HG03432 (cell line): ENCODE data around the gene TCF4.

Experiments used
- ATAC-seq: cut with Tn5 transposase; IDR thresholded peaks from one replicate; pipeline ENCODE4 v1.9.1; 2021; ENCODE audit warnings: mild to moderate bottlenecking, moderate library complexity; ENCODE audit not compliant: unreplicated experiment

Gene TCF4

DNA sequence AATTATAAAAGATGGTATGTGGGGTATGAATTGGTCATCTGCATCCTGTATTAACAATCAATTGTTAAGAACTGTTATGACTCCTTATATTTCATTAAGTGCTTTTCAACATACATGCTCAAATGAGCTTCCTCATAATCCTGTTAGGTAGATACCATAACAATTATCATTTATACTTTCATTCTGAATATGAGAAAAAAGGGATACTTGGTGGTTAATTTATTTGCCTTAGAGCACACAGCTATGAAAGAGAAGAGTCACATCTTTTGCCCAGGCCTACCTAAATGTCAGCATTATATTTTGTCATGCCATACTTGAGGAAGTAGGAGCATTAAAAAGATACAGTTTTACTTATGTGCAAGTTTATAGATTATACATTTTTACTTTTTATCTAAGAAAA lies 169.6 kb downstream of the TCF4 start:
- ATAC-seq: no peak

DNA sequence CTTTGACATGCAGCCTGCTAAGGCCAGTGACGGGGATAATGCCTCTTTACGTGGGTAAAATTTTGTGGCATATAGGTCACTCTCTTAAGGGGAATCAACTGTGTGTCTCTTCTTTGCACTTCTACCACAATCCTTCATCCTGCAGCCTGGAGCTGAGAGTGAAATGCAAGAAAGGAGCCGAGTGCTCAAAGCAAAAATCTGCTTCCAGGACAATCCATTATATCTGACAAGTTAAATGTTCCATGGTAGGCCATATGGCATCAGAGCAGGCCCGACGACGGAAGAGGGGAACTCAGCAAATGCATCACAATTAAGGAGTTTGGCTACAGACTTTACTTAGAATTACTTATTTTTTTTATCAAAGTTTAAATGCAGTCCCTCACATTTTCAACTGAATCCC lies 171.2 kb downstream of the TCF4 start:
- no peak for ATAC-seq

DNA sequence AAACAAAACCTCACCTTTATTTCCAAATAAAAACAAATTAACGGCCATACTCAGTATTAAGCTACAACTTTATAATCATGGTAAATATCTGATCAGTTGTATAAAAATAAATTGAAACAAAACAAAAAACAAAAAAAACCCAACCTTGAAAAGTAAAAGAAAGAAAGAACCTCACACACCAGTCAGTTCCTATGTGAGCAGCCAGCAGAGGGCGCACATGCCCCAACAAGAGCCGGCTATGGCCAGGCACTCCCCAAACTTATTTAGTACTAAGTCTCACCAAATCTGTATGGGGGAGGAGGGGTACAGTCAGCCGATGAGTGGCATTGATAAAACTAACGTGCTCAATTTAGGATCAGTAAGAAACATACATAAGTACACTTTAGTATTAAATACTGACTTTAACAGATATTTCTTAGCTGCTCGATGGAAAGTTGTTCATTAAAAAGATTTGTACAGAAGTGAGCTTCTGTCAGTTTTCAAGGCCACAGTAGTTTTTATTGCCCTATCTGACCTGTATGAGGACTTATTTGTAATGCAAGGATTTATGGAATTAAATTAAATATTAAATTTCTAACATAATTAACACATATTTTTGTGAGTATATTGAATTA lies 172.6 kb downstream of the TCF4 start:
- ATAC-seq: peak; percentile 92

DNA sequence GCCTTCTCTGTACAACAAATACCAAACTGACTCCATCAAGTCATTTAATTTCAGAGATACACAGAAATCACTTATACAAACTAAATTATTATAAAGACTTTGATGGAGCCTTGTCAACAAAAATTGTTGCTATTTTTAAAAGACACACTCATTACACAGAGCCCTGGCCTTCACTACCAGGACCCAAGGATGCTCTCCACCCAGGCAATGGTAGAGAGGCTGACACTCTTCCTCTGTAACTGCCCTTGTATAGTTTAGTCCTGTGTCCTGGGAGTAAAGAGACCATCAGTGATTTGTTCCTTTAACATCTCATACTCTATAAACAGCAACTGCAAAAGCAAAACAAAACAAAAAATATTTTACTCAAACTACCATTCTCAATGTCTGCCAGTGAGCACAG lies 173.5 kb downstream of the TCF4 start:
- no peak for ATAC-seq

DNA sequence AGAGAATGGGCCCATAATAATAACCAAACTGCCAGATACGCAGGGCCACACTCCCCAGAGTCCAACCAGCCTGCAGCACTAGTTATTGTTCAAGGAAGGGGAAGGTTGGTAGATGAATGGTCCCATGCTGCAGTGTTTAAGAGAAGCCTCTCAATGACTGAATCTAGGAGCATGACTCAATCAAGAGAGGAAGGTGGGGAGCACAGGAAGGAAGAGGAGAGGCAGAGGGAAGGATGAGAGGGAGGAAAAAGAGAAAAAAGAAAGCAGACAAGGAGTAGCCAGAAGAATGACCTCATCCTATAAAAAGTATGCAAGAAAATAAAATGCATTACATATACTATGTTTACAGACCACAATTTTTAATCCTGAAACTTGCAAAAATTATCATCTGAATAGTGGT lies 174.5 kb downstream of the TCF4 start:
- no peak for ATAC-seq

DNA sequence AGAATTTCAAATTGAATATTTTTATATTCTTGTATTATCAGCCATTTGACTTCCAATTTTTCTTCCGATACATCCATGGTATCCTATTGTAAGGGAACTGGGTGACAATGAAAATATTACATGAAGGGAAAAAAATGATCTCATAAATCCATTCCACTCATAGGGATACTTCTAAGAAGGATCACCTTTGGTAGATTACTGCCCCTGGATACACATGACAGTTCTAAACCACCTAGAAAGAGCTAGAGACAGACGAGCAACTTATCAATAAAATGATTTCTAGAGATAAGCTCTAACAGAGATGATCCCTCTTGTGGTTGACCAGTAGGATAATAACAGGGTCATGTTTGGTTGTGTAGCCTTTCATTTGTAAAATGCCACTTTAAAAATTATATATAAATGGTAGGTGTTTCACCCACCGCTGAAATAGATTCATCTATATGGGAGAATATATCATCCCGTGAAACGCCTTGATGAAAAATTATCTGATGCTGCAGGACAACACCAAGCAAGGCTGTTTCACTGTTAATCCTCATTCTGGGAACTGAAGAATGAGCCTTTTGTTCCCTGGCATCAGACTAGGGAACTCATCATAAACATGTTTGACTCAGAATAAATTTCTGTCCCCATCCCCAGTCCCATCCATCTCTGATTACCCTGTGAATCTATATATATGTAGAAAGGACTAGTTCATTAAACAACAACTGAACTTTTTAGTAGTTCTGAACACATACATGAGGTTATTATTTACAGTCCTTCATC lies 180.0 kb downstream of the TCF4 start:
- ATAC-seq: no peak

DNA sequence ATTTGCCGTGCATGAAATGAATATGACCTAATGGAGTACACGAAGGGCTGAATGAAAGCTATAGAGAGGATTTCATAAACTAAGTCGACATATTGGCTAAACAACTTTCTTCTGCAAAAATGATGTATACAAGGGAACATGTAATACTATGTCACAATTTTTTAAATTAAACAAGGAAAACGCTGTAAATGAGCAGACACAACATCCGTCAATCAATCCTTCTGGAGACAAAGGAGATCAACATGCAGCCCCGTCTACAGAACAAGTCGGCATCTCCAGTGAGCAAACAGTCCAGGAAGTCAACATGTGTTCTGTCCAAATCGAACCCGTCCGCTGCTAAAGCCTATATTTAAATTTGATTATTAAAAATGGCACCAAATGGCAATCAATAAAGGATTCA lies 180.8 kb downstream of the TCF4 start:
- no peak for ATAC-seq

DNA sequence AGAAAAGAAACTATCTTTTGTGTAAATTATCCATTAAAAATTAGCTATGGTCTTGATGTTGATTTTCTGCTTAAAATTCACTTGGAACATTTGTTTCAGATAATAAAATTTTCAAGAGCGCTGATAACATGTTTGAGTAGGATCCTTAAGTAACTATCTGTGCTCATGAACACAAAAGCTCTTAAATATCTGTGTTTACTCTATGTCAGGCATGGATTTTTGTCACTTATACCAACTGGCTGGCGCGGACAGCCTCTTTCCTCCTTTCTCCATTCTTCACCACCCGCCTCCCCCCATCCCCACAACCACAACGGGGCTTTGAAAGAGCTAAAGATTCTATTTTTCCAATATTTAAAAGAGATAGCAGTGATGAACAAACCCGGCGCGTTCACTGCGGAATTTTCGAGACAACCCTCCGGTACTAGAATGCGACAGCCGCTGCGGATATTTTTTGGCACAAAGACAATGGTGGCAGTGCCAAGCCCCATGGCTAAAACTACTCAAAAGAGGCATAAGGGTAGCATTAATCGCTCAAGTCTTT lies 181.5 kb downstream of the TCF4 start:
- ATAC-seq: no peak

DNA sequence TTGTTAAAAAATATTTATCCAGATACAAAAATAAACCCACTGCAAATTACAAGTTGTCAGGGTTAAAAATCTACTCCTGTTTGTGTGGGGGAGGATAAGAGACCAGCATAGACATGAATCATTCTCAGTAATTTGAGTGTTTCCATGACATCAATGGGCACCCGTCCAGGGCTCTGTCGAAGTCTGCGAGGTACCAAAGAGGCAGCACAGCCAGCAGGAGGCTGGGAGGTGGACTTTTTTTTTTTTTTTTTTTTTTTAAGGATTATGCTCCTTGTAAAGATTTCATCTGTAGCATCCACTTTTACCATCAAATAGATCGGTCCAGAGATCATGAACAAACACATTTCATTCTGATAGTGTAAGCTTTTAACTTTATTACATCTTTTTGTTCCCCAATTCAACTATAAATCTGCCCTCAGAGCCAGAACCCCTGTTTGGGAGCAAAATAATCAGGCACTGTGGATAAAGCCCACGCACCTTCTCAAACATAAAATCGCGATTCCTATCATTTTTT lies 182.0 kb downstream of the TCF4 start:
- no peak for ATAC-seq

DNA sequence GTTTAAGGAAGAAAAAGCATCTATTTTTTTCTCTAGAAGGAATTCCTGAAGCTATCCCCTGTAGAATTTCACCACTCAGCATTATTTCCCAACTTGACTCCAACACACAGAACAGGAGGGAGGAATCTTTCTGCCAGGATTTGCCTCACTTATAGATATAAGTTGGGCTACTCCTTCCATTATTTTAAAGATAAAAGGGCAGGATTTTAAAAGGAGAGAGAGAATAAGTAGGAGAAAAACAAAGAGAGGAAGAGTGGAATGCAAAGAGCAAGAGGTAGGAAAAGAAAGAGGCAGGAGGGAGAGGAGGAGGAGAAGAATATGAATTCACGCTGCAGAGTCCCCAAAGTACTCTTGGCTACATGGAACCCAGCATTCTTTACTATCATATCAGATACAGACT lies 182.5 kb downstream of the TCF4 start:
- no peak for ATAC-seq

DNA sequence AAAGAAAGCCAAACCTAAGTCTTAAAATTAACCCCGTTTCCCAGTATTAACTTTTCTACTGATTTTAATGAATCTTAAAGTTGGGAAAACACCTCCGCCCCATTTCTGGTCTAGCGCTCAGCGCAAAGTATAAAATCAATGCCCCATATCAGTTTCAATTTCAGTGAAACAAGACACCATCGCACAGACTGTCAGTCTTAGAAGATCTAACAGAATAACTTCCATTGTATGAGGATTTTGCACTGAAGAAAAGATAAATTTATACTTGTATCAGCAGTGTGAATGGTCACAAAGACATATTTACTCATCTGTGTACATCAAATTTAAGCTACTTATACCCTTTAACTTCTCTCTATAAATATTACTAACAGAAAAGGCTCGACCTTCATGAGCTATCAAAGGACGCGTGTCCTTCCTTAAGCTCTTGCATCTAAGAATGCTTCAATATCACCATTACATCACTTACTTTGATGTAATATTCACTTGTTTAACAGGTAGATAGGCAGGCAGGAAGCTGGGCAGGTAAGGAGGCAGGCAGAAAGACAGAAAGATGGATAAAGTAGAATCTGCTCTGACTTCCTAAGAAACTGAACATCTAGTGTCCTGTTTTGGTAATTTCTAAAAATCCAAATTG lies 183.0 kb downstream of the TCF4 start:
- ATAC-seq: peak; percentile 72

DNA sequence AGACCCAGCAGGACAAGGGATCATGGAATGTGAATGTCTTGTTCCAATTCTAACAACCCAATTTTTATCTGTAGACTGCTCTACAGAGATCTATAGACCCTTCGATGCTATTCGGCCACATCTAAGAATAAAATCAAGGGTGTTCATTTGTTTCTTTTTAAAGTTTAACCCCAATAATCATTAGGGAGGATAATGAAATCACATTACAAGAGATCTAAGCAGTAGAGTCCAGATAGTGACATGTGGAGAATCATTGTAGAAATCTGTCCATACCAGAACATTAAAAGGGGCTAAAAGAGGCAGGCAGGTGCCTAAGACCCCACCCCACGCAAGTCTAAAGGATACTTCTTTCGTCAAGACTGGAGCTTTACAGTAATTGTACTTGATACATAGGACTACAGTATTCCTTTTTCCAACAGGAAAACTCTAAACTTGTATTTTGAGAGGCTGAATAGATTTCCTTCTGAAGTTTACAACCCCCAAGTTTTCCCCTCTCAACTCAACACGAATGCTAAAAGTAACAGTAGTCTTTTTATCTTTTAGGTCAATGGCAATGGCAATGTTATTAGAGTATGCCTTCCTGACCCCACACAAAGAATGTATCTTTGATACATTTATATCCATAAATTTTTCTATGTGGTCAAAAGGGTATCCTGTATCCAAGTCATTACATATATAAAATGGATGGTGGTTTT lies 183.7 kb downstream of the TCF4 start:
- peak; percentile 5 for ATAC-seq

DNA sequence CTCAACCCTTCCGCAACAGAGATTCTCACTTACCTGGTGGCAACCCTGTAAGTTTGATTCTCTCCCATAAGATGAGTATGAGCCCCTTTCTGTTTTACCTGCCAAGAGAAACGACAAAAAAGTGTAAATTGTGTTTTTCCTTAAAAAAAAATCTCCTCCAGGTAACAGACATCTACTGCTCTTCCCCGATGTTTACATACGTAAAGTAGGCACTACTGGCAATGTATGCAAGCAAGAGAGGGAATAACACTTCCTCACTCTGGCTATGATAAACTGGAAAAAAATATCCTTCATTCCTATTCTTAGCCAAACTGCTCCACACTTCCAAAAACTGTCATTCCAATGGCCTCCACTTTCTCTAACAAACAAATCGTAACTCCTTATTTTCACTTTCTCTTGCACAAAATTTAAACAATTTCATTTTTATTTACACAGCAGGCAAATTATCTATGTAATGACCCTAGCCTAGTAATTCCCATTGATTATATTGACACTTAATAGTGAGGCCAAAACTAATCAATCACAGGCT lies 184.5 kb downstream of the TCF4 start:
- ATAC-seq: no peak

DNA sequence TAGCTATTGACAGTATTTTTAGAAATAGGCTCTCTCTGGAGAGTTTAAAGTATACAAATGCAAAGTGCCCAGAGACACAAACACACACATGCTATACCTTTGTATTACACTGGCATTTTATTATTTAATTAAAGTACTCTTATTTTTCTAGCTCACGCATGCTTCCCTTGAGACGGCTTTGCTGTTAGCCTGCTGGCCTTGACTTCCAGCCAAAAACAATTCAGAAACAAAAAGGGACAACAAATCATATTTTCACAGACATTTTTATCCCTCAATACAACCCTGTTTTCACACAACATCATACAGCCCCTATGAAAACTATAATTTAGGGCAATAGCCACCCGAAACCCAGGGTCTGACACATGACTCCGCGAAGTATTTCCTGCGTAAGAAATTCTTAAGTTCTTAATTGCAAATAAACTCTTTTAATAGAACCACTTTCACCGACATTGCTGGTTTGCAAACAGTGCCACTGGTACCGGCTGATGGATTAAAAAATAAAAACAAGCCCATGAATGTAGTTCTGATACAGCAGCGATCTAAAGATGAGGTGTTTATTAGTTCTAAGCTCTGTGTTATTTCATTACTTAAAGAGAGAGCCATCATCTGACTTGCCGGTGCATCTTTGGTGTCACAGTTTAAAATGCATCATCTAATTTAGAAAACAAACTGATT lies 185.1 kb downstream of the TCF4 start:
- ATAC-seq: no peak

DNA sequence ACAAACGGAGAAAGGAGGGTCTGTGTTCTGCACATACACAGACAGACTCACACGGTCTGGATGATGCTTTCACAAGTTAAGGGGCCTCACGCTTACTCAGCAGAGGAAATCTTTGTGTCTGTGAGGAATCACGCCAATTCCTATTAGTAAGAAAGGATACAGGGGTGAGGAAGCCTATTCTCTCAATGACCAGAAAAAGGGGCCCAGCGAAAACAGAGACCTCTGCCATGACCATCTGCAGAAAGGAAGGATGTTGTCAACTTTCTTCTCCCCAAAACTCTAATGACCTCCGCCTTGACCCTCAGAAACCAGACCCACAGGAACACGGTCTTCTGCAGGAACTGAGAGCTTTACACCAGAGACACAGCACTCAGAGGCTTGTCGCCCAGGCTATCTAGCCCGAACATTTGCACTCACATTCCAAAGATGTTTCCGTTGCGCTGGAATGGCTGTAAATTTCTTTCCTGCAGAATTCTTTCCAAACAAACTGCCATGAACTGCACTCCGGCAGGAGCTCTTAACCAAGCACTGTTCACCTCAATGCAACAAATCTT lies 186.3 kb downstream of the TCF4 start:
- ATAC-seq: no peak

DNA sequence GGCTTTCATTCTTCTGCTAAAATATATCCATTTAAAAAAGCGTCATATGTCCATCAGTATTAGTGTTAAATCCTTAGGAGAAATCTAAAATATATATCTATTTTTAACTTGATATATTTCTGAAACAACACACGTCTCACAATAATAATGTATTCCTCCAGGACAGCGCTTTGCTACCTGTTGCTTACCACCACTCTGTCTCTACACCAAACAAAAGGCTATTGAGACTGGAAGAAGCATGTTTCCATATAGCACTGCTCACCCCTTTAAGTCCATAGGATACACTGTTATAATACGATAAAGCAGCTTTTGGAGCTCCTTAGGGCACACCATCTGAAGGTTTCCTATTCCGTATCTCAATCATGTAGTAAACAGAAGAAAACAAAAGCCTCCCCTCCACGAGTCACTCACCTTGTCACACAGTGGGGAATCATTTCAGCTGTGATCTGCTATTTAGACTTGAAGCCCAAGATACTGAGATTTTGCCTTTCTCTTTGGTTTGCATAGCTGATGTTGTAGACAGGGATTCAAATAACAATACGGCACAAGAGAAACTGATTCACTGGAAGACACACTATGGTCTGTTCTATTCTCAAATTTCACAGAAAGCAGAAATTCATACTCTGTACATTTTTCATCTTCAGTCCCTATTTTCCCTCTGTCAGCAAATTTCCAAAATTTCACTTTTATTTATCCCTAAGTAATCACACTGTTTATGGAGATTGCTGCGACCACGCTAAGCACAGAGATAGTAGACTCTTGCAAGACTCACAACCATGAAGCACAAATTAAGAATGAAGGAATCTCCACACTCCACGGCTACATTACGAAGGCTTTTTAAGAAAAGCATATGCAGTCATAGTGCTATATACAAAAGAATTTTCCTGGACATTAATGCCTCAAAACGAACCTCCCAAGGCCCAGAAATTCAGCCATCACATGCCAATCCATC lies 187.1 kb downstream of the TCF4 start:
- ATAC-seq: no peak

DNA sequence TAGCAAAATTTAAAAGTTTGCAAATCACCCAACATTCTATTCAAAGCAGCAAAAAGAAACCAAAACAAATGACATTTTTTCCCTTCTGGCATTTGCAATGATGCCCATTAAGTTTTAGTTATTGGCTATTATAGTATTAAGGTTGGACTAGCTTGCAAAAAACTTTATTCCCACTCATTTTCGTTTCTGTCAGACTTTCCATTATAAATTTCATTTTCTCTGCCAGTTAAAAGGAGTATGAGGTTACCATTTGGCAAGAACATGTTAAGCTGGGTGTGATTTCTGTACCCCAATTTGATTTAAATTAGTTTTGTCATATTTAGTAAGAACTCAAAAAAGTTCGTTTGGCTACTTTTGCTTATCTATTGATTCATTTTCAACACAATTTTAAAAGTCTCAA lies 187.9 kb downstream of the TCF4 start:
- no peak for ATAC-seq

DNA sequence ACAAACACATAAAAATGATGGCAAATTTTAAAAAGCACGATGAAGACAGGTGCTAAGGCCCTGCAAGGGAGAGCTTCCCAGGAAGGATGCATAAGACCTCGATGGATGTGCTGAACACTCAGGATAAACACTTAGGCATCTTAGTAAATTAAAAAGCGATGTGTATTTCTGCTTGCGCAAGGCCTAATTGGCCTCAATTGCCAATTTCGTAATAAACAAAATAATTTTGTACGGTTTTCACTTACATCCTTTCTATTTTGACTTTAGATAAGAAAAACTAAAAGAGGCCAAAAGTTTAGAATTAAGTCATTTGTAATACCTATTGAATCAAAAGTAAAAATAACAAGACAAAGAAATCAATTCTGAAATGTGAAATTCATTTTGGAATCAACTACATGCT lies 189.1 kb downstream of the TCF4 start:
- no peak for ATAC-seq

DNA sequence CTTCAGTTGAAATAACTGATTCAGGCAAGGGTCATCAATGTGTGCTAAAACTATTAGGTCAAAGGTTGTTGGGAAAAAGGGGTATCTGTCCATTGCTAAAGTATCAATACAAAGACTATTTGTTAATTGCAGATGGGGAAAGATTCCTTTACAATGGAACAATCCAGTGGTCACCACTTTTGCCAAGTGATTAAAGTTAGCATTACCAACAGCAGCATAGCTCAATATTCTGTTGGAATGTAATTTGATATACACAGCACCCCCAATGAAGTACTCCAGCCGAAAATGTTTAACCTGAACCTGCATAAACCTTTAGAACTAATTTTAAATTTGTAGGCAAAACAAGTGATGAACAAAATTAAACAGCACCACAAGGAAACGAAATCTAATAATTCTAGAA lies 191.0 kb downstream of the TCF4 start:
- ATAC-seq: no peak
